Neural cell (in vitro differentiated cells): ENCODE measurements around the gene FHAD1.

Experiments
- CTCF ChIP-seq: fragments of 450-650 bp; IDR thresholded peaks from 2 replicates; pipeline ENCODE4 v1.5.1; 2014; ENCODE audit warnings: antibody characterized with exemption, mild to moderate bottlenecking, moderate library complexity; ENCODE audit not compliant: poor library complexity, severe bottlenecking
- EP300 ChIP-seq: fragments of 450-650 bp; conservative IDR thresholded peaks from 2 replicates; pipeline ENCODE4 v1.6.1; 2014; ENCODE audit warnings: antibody characterized with exemption, mild to moderate bottlenecking, moderate library complexity; ENCODE audit not compliant: poor library complexity, severe bottlenecking
- EZH2 ChIP-seq: fragments of 200-600, 300-800 bp; shearing (Covaris generic), sonication (generic); IDR thresholded peaks from 2 replicates; pipeline ENCODE4 v1.6.1; 2014; ENCODE audit warnings: antibody characterized with exemption, low read length, borderline replicate concordance, mild to moderate bottlenecking; ENCODE audit not compliant: insufficient read depth, poor library complexity, severe bottlenecking
- POLR2AphosphoS5 ChIP-seq: IDR thresholded peaks from 2 replicates; pipeline ENCODE4 v1.6.1; 2012
- REST ChIP-seq: IDR thresholded peaks from 2 replicates; pipeline ENCODE4 v1.6.1; 2012; ENCODE audit warnings: borderline replicate concordance

- no peak for TF ChIP-seq EP300
- no peak for TF ChIP-seq CTCF
- TF ChIP-seq EZH2, result no peak
- no peak for TF ChIP-seq REST
- no peak for TF ChIP-seq POLR2AphosphoS5
These were observed 111.6 kb downstream of the FHAD1 start for GRCh38 chr1:15358565-15359133.
